ENCODE data around the gene ZNF253.
"Not testable (repeated sequence)": the region's sequence is repeated elsewhere in the genome, so short reads cannot be mapped to it uniquely, and the experiment has no call there.

ZNF253 gene

DNA sequence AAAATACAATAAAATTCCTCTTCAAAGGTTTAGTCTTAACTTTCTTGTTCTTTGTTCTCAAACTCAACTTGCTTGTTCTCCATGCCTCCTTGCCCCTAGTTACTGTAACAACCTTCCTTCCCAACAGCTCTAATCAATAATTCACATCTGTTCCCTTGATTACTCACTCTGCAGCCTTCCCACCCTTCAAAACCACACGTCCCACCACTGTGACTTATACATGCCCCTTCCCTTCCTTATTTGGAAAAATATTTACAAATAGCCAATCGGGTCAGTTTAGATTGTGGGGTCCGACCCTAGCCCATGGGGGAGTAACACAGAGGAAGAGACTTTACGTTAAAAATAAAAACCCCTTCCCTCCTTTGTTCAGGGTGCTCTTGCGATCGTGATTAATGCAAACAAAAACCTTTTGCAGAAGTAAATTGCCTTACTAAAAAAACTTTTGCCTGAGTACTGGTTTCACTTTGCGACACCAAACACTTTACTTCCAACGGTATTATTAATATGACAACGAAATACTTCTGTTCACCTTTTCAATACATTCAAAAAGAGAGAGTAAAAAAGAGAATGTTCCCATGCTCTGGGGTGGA, 34.6 kb downstream of the ZNF253 start:
- DNase-seq (ENCODE audit: low read depth), result no peak

DNA sequence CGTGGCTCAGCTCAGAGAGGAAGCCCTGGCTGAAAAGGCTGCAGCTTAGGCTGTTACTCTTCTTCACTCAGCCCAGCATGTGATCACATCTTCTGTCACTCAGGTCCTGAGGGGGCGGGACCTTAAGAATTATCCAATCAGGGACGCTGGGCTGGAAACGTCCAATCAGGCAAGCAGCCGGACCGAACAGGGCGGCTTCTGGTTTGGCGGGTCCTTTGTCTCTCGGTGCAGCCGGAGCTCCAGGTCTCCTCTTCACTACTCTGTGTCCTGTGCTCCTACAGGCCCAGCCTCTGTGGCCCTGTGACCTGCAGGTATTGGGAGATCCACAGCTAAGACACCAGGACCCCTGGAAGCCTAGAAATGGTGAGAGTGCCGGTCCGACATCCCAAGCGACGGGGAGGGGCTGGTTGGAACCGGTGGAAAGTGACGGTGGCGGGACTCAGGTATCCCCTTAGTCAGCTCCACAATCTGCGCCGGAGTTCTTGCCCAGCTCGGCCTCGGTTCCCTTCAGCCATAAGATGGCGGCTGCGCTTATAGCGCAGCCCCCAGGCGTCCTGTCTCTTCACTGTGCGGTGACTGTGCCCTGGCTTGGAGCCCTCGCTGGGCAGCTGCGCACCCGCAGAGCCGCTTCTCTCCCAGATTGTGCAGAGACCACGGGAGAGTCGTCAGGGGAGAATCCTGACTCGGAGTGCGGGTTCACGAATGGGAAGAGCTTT, 35.2 kb downstream of the ZNF253 start, which contains the start of gene ZNF93:
Gene ZNF93 (plus strand): TSS at position 218 of the 716 bp plus-strand sequence. CDS start 143 bp downstream, at position 361.
- DNase-seq (ENCODE audit: low read depth), result peak; percentile 82

DNA sequence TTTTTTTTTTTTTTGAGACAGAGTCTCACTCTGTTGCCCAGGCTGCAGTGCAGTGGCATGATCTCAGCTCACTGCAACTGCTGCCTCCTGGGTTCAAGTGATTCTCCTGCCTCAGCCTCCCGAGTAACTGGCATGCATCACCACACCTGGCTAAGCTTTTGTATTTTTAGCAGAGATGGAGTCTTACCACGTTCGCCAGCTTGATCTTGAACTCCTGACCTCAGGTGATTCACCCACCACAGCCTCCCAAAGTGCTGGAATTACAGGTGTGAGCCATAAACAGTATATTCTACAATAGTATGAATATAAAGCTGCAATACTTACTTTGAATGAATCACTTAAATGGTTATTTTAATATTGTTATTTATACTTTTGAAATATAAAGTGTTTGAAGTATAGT, 41.9 kb downstream of the ZNF253 start:
- not testable (repeated sequence) for DNase-seq (ENCODE audit: low read depth)

GRCh38 chr19:19909654-19910053, 44.0 kb downstream of the ZNF253 start:
- no peak for DNase-seq (ENCODE audit: low read depth)

DNA sequence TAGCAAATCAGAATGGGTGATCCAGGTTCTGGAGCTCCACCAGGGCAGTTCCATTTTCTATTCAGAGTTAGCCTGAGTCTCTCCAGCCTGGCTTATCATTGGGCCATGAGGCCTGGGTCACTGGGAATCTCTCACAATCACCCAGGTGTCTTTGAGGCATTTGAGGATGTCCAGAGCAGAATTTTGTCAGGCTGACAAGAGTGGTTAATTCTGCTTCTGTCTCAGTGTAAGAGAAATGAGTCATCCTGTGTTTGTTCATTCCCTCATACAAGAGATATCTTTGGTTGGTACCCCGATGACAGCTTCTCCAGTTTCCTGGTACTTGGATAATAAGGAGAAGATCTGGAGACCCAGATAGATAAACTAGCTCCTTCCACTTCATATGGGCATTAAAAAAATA, 45.5 kb downstream of the ZNF253 start:
- no peak for DNase-seq (ENCODE audit: low read depth)

GRCh38 chr19:19914596-19914995, 48.9 kb downstream of the ZNF253 start:
- no peak for DNase-seq (ENCODE audit: low read depth)

GRCh38 chr19:19930417-19930816, 64.7 kb downstream of the ZNF253 start:
- DNase-seq (ENCODE audit: low read depth), result not testable (repeated sequence)

DNA sequence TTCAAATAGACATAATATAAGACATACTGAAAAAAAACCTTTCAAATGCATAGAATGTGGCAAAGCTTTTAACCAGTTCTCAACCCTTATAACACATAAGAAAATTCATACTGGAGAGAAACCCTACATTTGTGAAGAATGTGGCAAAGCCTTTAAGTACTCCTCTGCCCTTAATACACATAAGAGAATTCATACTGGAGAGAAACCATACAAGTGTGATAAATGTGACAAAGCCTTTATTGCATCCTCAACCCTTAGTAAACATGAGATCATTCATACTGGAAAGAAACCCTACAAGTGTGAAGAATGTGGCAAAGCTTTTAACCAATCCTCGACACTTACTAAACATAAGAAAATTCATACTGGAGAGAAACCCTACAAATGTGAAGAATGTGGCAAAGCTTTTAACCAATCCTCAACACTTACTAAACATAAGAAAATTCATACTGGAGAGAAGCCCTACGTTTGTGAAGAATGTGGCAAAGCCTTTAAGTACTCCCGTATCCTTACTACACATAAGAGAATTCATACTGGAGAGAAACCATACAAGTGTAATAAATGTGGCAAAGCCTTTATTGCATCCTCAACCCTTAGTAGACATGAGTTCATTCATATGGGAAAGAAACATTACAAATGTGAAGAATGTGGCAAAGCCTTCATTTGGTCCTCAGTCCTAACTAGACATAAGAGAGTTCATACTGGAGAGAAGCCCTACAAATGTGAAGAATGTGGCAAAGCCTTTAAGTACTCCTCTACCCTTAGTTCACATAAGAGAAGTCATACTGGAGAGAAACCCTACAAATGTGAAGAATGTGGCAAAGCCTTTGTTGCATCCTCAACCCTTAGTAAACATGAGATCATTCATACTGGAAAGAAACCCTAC, 68.0 kb downstream of the ZNF253 start:
- not testable (repeated sequence) for DNase-seq (ENCODE audit: low read depth)

DNA sequence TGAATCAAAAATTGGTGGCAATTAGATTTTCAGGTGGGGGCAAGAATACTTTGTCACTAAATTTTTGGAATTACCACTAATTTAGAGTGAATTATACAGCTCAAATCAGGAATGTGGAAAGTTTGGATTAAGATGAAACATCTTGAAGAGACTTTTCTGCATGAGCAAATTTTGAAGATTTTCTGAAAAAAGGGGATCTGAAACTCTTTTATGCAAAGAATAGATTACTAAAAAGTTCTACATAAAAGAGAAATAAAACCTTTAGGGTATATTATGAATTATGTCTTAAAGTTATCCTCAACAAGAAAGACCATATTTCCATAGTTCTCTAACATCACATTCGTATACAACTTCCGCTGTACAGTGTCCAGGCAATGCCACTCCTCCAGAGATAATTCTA, 71.7 kb downstream of the ZNF253 start:
- no peak for DNase-seq (ENCODE audit: low read depth)

GRCh38 chr19:19938449-19938848, 72.8 kb downstream of the ZNF253 start:
- no peak for DNase-seq (ENCODE audit: low read depth)

- DNase-seq (ENCODE audit: low read depth), result no peak
Observed at GRCh38 chr19:19943848-19944582, 78.3 kb downstream of the ZNF253 start.
